ENCODE measurements around the gene TMCO4.

TMCO4 gene

GRCh38 chr1:19682257-19682656, 117.5 kb downstream of the TMCO4 start:
- no peak for DNase-seq

- DNase-seq = no peak
Measured at GRCh38 chr1:19680644-19681043, 119.1 kb downstream of the TMCO4 start.

- DNase-seq = no peak
Measured at GRCh38 chr1:19679691-19680090, 120.0 kb downstream of the TMCO4 start.

GRCh38 chr1:19678931-19679453, 120.7 kb downstream of the TMCO4 start:
- DNase-seq = no peak

DNA sequence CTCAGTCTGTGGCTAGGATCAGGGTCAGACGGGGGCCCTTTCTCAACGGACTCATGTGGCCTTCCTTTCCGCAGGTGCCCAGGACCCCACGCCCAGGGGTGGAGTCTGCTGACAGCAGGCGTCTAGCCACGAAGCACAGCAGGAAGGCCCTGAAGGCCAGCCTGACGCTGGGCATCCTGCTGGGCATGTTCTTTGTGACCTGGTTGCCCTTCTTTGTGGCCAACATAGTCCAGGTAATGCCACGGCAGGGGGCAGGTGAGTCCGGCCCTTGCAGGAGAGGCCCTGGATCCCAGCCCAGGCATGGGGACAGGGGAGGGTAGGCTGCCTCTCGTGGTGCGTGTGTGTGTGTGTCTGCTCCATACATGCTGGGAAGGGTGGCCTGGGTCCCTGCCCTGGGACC, 121.2 kb downstream of the TMCO4 start:
- no peak for DNase-seq

DNA sequence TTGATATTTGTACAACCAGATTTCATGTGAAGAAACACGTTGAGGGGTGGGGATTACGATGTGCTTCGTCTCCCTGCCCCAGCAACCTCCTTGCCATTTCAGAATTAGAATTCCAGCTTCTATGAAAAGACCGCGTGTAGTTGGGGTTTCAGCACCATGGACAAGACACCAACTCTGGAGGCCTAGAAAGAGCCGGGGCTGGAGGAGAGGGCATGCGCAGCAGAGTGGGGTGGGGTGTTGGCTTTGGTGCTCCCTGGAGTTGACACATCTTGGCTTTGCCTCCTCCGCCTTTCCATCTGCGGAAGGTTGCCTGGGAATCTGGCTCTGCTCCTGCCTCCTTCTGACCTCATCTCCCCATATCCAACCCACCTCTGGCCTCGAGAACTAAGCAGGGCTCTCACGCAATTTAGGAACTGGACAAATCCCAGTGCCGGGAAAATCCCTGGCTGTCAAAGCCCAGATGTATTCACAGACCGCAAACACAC, 123.2 kb downstream of the TMCO4 start:
- no peak for DNase-seq

DNA sequence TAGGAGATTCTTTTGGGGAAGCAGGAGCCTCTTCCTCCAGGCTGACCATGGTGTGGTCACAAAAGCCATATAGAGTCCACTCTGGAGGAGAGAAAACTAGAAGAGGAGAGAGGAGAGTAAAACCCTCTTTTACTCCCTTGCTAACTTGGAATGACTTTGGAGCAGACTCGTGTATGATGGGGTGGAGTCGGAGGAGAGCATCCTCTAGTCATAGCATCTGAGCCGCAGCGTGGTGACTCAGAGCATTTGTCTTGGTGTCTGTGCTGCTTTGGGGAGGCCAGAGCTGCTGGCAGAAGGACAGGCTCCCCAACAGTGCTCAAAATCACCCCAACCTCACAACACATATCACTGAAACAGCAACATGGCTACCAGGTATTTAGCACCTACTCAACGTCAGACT, 123.9 kb downstream of the TMCO4 start:
- no peak for DNase-seq

DNA sequence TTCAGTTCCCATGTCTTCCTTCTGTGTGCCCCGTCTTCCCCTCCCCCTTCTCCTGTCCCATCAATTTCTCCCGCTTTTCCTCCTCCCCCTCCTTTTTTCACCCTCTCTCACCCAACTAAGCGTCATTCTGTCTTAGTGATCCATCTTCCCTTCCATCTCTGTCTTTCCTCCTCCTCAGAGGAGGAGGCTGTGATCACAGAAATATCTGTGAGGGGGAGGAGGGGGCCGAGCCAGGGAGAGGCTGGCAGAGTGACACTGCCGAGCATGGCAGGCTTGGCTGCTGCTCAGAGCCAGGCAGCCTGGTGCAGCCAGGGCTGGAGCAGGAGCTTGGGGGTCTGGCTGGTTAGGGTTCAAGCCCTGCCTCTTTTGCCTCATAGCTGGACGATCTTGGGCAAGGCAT, 127.5 kb downstream of the TMCO4 start:
- no peak for DNase-seq

DNA sequence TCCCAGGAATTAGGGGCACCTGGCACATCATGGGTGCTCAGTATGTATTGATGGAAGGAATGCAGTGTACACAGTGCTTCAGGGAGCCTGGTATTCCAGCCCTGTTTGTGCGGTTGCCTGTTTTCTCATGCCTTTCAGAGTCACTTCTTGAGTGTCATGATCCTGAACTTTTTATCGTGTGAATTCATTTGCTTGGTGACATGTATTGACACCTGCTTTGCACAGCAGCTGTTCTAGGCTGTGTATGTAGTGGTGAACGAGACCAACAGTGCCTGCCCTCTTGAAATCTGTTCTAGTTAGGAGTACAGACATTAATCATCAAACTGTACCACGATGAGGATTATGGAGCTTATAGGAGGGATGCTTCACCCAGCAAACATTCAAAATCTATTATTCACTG, 128.9 kb downstream of the TMCO4 start:
- DNase-seq = no peak

DNA sequence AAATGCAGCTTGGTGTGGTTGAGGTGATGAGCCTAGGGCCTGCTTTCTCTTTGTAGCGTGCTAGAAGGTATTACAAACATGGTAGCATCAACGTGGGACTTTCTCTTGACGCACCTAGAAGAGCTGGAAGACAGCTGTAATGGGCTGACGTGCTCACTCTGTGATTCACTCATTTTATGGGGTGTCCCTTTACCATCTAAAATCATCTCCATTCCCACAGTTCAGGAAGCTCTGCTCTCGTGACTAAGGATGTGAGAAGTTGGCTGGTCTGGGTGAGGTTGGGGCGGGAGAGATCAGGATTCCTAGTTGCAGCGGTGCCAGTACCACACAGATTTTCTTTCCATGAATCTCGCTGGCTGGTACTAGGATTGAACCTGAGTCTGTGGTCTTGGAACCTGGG, 130.8 kb downstream of the TMCO4 start:
- no peak for DNase-seq

- DNase-seq = no peak
Measured at GRCh38 chr1:19665496-19666465, 133.9 kb downstream of the TMCO4 start.

- no peak for DNase-seq
Measured at GRCh38 chr1:19665186-19665495, 134.6 kb downstream of the TMCO4 start.

DNA sequence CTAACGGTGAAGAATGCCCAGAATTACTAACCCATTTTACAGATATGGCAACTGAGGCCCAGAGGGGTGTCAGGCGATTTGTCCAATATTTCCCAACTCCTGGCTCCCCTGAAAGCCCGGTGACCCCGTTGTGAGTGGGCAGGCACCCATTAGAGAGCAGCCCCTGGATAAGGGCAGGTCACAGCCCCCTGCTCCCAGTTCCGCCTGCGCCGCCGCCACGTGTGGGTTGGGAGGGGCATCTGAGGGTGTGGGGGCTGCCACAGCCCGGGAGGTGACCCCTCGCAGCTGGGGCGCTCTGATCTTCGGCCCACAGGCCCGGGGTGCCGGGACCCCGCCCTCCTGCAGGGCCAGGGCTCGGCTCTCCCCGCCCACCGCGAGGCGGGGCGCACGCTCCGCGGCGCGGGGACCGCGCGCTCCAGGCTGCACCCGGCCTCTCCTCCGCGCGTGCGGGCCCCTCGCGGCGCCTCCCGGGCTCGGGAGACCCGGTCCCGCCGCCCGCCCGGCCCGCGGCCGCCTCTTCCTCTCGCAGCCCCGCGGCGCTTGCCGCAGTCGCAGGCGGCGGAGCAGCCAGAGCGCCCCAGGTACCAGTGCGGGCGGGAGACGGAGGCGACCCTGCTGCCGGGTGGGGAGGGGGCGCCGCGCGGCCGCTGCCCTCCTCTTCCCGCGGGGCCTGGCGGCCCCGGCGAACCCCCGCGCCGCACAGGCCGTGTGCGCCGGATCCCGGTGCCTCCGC, 135.1 kb downstream of the TMCO4 start, which contains the start of gene HTR6:
Gene HTR6, plus strand, starts transcription at position 423 of the 733 bp plus-strand sequence. CDS start 879 bp downstream, outside the sequence.
- DNase-seq = no peak

GRCh38 chr1:19662313-19662712, 137.4 kb downstream of the TMCO4 start:
- no peak for DNase-seq

GRCh38 chr1:19661721-19662228, 137.9 kb downstream of the TMCO4 start:
- DNase-seq = no peak

GRCh38 chr1:19658186-19658585, 141.5 kb downstream of the TMCO4 start:
- no peak for DNase-seq

GRCh38 chr1:19657511-19657910, 142.2 kb downstream of the TMCO4 start:
- DNase-seq = no peak

GRCh38 chr1:19656780-19657466, 142.8 kb downstream of the TMCO4 start:
- no peak for DNase-seq

DNA sequence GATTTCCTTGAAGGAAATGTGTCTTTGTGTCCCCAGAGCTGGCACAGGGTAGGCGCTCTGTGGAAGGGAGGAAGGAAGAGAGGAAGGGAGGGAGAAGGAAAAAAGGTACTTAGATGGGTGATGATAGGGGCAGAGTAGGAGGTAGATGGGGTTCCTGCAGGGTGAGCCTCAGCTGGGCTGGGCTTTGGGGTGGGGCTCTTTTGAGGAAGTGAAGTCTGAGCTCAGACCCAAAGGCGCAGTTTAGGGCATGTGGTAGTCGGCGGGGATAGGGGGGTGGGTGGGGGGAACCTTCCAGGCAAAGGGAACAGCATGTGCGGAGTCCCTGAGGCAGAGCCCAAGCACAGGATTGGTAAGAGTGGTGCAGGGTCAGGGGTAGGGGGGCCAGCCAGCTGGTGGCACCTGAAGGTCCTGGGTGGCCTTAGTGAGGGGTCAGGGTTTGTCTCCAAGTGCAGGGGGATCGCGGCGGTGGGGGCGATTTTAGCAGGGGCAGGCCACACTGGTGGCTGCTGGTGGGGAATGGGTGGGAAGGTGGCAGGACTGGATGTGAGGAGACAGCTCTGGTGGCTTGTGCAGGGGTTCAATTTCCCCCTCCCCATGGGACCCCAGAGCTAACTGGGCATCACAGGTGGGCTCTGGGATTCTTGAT, 143.5 kb downstream of the TMCO4 start:
- no peak for DNase-seq

- DNase-seq = no peak
Measured at GRCh38 chr1:19655718-19656080, 144.0 kb downstream of the TMCO4 start.

DNA sequence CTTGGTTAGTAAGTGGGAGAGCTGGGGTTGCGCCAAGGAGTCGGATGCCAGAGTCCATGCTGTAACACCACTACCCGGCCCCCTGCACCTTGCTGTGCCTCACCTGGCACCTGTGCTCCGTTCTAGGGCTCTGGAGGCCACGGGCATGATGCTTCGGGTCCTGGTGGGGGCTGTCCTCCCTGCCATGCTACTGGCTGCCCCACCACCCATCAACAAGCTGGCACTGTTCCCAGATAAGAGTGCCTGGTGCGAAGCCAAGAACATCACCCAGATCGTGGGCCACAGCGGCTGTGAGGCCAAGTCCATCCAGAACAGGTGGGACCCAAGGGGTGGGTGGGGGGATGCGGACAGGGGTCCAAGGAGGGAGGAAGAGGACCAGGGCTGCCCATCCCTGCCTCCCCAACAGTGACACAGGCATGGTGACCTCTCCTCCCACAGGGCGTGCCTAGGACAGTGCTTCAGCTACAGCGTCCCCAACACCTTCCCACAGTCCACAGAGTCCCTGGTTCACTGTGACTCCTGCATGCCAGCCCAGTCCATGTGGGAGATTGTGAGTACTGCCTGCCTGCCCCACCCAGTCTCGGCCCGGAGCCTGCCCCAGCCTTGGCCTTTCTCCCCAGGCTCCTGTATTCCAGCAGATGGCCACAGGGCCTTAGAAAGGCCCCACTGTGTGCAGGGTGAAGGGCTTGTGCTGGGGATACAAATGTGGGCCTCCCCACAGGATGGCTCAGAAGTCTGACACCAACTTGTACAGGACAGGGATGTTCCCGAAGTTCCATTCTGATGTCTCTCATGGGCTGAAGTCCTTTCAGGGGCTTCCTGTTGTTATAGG, 144.6 kb downstream of the TMCO4 start:
- no peak for DNase-seq

- no peak for DNase-seq
Measured at GRCh38 chr1:19654386-19654785, 145.3 kb downstream of the TMCO4 start.

All from activated CD4-positive, CD25-positive, alpha-beta regulatory T cell treated with anti-CD3 and anti-CD28 coated beads, Interleukin-2, amount 50 U/mL, for 72 hours (primary cell).